CD4-positive, alpha-beta T cell treated with Interleukin-6 for 4 hours (primary cell): ENCODE data around the gene CDH4.

ENCODE experiments used
- DNase-seq: peaks from one replicate; pipeline ENCODE4 v3.0.0-alpha.2; 2020; ENCODE audit warnings: mixed read lengths

CDH4 gene

DNA sequence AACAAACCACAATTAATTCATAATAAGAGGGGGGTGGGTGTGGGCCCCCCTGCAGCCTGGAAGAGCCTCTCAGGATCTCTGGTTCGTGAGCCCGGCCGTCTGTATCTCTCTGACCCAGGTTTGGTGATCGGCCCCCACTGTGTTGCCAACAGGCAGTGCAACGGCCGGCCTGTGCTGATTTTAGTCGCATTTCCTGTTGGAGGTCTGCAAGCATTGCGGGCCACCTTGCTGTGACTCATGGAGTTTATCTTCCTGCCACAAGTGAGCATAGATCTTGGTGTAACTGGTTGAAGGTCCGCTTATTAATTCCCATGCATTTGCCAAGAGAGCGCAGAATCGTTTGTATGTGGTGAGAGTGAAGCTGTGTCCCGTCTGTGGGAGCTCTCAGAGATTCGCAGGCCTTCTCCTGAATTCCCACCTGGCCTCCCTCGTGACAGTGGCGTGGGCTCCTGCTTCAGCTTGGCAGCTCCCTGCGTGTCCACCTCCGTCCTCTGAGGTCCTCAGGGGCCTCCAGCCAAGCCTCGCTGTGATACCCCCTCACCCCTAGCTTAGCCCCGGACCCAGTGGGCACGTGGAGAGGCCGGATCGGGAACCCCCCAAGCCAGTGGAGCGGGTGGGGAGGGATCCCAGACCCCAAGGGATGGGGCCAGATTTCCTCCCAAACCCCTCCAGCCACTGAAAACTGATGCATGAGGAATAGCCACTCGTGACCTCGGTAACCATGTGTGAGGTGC is 269.8 kb downstream of the CDH4 start:
- no peak for DNase-seq

DNA sequence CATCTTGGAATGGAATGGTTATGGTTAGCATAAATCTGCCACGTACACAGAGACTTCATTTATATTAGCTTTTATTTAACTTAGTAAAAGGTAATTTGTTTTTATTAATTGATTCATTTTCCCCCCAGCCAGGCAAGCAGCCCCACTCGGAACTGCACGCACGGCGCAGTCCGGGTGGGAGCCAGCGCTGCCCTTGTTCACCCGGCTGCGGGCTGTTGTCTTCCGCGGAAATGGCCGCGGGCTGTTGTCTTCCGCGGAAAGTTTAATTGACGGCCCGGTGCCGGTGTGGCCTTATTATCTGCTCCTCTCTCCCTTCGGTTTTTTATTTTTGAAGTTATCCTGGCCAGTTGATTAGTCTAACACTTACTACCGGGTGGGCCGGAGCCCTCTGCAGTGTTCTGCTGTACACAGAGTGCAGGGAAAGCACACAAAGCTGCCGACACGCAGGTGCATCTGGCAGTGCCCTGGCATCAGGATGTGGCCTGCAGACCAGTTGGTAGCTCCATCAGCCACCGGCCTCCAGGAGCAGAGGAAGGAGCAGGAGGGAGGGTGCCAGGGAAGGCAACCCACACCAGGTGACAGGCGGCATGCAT is 270.5 kb downstream of the CDH4 start:
- DNase-seq = no peak

DNA sequence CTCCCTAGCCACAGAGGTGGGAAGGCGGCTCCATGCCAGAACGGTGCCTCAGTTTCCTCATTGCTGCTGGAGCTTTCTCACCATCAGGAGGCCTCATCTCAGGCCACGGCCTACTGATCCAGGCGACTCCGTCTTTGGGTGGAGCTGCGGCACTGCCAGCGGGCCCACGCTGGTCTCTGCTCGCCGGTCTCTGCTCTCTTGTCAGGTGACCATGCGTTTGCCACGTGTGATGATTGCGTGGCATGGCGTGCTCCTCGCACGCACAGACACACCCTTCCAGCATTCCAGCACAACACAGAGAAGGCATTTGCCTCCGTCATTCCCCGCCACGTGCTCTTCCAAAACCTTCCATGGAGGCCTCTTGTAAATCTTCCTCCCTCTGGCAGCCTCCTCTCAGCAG is 271.1 kb downstream of the CDH4 start:
- DNase-seq = no peak

DNA sequence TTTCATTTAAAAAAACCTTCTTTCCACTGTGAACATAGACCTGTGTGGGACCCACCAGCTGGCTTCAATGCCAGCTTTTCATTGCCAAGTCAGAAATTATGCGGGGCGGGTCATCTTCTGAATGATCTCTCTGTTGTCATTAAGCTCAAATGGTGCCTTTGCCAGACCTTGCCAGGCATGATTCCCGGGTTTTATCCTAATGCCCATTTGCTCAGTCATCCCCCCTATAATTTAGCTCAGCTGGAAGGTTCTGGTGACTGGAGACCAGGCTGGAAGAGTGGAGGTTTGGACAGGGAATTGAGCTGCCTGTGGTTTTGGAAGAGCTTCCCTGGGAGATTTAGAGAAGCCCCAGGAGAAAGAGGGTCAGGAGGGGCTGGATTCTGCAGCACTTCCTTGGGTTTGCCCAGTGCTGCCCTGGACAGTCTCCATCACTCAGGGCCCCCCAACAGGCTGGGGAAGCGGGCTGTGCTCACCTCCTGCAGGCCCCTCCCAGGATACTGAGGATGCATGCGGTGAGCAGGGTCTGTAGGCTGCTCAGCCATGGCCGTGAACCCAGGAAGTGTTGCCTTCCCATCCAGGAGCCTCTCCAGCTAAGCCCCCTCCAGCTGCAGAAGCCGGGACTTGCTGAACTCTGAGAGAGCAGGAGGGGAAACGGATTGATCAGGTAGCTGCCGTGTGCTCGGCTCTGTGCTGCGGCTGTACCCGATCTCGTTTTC is 273.0 kb downstream of the CDH4 start:
- DNase-seq = no peak

DNA sequence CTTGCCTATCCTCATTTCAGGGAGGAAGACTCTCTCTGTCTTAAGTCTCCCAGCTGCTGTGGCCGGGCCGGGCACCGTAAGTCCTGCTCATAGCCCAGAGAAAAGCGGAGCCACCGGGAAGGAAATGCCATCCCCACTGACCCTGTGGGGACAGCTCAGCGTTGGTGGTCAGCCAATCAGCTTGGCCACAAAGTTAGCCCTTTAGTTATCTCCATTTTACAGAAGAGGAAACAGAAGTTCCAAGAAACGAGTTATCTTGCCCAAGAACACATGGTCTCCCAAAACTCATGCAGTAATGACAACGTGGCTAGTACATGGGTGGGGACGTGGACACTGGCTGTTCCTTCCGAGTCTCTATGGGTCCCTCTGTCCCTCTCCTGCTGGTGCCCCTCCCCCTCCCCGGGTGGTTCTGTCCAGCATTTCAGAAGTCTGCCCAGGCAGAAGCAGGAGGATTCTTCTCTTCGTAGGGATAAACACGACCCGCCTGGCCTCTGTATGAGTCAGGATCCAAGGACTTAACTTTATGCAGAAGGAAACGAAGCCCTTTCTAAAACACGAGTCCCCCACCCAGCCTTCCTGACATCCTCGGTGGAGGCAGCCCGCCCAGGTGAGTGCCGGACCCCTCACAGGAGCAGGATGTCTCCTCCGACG is 273.8 kb downstream of the CDH4 start:
- DNase-seq = no peak

DNA sequence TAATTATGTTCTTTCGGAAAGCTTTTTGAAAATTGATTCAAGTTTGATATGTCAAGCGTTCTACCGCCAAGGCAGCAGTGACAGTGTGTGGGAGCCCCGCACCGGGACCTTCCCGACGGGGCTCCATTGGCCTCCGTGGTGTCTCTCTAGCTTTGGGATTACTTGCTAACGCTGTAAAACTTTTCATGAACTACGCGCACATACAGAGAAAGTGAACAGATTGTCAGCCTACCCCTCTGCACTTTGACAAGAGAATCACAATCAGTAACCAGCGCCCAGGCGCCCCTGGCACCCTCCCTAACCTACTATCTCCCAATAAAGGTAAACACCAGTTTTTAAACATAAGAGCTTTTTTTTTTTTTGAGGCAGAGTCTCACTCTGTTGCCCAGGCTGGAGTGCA is 274.8 kb downstream of the CDH4 start:
- no peak for DNase-seq

DNA sequence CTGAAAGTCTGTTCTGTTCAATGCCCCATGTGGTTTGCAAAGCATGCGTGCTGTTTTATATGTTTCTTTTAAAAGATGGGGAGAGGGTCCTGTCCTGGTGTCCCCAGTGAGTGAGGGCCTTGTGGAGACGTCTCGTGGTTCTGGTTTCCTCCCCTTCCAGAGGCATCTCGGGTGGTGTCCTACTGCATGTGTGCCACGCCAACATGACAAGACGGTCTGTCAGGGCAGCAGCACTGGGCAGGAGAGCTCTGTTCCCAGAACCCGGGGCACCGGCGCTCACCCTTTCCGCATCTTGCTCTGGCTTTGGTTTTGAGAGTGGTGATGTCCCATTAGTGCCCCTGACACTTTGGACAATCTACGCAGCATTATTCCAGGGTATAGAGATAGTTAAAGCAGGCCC is 275.6 kb downstream of the CDH4 start:
- no peak for DNase-seq

DNA sequence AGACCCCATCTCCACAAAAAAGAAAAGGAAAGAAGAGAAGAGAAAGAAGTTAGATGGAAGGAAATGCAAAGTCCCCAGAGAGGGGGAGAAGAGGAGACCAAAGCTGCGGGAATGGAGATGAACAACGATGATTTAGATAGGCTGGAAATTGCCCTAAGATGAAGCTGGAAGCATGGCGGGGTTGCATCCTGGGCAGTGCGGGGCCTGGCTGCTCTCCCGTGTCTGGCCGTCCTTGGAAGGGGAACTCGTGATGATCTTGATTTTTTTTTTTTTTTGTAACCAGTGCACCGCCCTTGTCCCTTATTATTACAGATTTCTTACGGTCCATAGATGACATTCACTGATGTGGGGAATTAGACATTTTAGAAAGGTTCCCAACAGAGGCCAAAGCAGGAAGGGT is 276.5 kb downstream of the CDH4 start:
- DNase-seq = no peak

DNA sequence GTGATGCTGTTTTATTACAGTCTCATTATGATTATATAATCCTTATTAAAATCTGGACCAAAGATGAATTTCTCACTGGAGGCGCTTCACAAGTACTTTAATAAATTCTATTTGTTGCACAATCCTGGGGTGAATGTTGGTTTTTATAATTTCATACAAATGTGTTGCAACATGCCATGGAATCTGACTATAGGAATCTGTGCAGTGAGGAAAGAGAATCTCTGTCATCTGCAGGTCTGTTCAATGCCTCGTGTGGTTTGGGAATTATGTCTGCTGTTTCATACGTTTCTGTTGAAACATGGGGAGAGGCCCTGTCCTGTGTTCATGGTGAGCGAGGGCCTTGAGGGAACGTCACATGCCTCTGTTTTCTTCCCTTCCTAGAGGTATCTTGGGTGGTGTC is 277.3 kb downstream of the CDH4 start:
- no peak for DNase-seq

DNA sequence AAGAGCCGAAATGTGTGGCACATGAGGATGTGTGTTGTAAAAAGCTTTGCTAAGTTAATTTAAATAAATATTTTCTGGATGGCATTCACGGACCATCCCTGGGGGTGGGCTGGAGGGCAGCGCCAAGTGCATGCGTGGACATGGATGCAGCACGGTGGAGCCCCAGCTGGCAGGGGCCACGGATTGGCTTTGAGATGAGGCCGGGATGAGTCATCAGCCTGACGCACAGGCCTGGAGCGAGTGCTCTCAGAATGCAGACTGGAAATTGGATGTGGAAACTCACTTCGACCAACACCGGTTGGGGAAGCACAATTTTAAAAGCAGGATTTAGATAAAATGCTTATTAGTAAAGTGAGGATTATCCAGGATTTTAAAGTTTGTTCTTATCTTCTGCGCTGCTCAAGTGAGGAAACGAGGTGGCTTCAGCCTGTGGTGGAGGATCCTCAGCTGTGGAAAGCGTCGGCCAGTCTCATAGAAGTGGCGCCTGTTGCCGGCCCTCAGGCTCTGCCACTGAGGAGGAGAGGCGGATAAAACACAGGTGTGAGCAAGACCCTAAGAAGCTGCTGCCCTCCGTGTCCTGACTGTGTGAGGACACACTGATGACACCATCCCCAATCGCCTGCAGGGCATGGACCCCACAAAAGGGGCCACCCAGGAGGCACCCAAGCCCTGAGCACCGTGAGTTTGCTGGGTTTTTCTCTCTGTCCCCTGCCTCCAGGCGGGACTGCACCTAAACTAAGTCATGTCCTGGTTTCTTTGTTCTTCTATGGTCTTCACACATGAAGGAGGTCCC is 279.7 kb downstream of the CDH4 start:
- no peak for DNase-seq

DNA sequence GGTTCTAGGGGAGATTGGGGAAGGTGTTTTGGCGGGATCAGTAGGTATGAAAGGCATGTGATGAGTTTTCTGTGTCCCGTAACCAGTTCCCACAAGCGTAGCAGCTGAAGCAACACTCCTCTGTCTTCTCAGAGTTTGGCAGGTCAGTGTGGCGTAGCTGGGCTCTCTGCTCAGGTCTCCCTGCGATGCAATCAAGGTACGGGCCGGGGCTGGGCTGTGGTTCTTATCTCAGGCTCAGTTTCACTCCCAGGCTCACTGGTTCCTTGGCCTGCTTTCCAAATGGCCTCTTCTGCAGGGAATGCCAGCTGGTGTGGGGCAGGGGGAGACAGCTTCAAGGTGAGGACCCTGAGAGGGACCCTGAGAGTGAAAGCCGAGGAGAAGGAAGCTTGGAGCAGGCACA is 280.7 kb downstream of the CDH4 start:
- DNase-seq = no peak

DNA sequence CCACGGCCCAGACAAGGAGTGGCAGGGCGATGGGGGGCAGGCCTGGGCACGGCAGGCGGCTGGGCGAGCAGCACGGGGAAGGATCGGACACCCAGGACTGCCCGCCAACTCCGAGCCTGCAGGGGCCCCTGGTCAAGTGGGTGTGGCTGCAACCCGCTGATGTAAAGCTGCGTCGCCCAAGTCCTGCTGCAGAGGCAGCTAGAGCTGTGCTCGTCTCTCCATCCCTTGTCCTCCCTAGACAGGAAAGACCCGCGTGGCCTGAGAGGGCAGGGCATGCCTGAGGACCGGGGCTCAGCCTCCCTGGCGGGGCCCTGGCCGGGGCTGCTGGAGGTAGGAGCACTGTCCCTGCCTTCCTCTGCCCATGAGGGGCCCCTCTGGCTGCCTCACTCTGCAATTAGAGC is 281.2 kb downstream of the CDH4 start:
- no peak for DNase-seq

DNA sequence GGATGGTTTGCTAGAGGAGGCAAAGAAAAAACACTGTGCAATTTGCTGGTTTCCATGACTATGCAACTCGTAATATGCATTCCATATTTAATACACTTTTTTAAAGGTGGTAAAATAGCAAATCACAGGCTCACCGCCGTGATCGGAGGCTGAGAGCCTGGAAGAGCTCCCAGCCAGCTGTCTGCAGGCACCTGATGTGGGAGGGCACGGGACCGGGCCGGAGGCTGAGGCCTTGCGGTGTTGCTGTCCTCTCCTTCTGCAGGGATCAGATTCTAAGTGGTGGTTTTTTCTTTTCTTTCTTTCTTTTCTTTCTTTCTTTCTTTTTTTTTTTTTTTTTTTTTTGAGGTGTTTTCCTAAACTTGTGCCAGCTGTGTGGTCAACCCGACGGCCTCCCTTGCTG is 282.3 kb downstream of the CDH4 start:
- no peak for DNase-seq

DNA sequence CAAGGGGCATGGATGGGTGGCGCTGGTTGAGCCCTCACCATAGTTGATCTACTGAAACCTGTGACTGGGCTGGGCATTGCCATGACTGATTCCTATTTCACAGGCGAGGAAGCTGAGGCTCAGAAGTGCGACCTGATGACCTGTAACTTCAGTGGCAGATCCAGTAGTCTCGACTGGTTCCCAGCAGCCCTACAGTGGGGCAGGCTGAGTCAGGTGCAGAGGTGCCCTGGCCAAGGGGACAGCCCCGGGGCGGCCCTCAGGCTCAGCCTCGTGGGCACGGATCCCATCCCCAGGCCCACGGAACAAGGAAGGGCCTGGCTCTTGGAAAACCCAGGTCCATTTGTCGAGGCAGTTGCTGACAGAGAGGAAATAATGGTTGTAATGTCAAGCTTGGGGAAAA is 283.0 kb downstream of the CDH4 start:
- DNase-seq = no peak

DNA sequence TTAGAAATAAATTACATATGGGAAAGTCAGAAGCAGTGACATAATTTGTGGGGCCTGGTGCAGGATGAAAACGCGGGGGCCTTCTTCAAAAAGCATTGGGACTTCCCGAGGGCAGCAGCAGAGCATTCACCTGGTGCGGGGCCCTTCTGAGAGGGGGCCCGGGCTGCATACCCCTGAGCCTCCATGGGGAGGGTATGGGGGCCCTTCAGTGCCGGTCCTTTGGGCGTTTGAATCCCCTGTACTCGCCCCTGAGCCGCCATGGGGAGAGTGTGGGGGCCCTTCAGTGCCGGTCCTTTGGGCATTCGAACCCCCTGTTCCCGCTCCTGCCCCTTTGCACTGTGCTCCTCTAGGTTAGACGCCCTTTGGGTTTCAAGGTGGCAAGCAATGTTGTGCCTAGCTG is 283.5 kb downstream of the CDH4 start:
- no peak for DNase-seq

DNA sequence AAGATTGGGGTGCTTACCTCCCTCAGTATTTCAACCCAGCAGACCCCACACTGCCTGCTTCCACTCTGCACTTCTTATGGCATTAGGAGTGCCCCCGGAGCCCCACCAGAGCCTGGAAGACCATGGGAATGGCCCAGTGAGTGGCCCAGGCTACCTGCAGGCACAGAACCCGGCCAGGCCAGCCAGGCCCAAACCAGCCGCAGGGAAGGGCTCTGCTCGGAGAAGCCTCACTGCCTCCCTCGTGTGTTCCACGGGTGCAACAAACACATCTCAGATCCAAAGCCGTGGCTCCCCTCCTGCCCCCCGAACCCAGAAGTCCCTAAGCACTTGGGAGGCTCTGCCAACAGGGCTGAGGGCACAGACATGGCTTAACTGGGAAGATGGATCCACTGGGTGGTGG is 283.9 kb downstream of the CDH4 start:
- DNase-seq = no peak

DNA sequence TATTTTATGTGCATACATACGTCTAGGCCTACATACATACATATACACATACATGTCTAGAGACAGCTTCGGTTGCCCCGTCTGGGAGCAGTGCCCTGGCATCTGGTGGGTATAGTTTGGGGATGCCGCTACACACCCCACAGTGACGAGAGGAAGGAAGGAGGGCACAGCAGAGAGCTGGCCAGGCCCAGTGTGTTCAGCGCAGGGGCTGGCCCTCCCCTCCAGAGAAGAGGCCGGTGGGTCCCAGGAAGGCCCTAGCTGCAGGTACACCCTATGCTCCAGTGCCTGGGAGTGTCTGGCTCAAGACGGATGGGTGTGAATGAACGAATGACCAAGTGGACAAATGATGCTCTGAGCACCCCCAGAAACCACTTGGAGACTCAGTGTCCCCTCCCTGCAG is 284.6 kb downstream of the CDH4 start:
- no peak for DNase-seq

DNA sequence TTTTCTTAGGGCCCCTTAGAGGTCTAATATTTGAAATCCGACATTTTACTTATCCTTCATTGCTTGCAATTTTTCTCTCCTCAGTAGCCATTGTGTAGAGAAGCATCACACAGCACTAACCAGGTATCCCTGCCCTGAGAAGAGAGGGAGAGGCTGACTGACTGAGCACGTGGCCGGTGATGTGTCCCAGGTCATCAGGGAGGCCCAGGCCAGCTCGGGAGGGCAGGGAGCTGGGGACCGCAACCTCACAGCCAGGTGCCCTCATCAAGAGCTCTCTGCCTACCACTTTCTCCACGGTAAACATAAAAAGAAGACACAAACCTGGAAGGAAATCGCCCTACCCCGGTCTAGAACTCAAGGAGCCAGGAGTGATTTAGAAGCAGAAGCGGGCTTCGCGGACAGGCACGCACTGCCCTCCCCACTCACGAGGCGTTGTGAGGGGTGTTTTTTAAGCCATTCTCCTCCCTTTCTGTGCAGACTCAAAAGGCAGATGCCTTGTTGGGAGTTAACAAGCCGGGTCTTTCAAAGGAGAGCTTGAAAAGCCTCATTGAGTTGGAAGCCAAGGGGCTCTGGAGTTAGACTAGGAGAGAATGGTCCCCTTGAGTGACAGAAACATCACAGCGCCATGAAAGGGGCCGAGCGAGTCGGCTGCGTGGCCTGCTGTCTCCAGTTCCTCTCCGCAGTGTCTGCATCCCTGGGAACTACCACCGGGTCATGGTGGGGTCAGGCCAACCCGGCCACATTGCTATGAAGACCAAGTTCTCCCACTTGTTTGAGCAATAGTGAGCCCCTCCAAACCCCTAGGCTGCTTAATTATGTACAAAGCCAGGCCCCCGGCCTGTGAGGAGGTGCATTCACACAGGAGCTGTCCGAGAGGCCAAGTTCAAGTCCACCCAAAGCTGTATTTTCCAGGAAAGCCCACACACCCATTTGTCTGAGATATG is 285.4 kb downstream of the CDH4 start:
- DNase-seq = no peak

DNA sequence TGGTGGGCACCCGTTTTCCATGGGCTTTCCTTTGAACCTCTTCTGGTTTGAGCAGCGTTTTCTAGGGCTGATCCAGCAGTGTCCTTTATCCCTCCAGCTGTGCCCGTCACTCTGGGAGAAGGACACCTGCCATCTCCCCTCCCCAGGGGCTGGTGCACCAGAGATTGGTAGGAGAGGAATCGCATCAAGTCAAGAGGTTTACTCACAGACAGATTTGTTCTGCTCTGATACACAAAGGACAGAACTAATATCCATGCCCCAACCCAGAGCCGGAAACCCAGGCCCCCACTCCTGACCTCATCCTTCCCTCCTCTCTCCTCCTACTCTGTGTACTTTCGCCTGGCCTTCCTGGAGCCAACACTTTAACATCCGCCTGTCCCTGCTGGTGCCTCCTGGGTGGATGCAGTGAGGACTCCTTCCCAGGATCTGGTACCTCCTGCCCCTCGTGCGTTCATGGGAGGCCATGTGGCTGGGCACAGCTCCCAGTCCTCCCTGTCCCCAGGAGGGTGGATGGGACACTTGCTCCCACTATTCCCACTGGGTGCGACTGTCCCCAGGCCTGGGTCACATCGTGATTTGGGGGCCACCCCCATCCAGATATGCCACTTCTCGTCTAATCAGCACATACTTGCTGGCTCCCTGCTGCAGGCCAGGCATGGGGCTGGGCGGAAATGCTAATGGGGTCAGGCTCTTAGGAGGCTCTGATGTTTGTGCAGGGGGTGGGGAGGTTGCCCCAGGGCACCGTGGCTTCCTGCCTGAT is 286.3 kb downstream of the CDH4 start:
- DNase-seq = no peak

DNA sequence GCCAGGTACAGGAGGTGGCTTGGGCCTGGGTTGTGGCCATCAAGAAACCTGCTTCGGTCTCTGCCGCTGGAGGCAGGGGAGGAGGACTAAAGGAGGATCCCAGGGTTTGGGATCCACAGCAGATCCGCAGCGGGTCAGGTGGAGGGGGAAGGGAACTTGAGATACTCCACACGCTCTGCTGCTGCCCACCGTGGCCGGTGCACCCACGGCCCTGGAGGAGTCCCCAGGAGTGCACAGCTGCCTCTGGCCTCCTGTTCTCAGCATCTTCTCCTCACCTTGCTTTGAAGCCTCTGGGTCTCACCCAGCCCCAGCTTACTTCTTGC is 286.8 kb downstream of the CDH4 start:
- no peak for DNase-seq

DNA sequence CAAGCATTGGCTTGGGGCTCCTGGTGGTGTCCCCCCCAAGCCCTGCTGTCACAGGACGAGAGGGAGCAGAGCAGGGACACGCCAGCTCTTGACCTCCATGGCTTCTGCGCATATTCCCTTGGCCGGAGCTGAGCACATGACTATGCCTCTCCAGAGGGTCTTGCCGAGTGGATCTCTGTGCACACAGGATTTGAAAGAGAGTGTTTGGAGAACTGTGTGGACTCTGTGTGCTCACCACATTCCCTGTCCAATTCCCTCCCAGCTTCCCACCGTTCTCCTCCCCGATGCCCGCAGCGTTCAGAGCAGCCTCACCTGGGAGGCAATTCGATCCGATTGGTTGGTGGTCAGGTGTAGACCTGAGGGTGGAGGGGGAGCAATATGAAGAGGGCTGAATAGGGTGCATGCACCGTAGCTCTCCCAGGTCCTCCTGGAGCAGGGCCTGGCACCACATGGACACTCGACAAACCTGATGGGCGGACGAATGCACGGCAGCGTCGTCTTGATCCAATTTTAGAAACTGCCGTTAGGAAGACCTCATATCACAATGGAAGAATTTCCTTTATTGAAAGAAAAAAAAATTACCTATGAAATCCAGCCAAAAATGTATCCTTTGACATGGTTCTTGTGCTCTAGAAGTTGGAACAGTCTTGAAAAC is 287.8 kb downstream of the CDH4 start:
- no peak for DNase-seq
